Spleen (tissue), 11 donors: Measurements from ENCODE around the gene IFI27L1. TPM values are rescaled to one million over a fixed set of nuclear protein-coding genes. Genes with fewer than 3 reads are reported as not detected.

Experiments used
- DNase-seq: peaks from one replicate; pipeline ENCODE4 v3.0.0-alpha.2; 2020
- H3K27ac ChIP-seq, 8 donors: fragments of 200-600 bp; sonication (generic) in 7 of 8; 1 replicate in 4 of 8; 2 replicates in 4 of 8; pipeline versions ENCODE4 v1.5.0 to v1.8.0; 2016 to 2021; ENCODE audit warnings: inconsistent platforms in 4 of 8, mild to moderate bottlenecking in 4 of 8, moderate library complexity in 1 of 8
- H3K27me3 ChIP-seq, 7 donors: fragments of 200-600 bp; sonication (generic) in 6 of 7; replicated peaks in 1 of 7; 1 replicate in 4 of 7; 2 replicates in 3 of 7; pipeline versions ENCODE4 v1.5.0 to v1.8.0; 2016 to 2021; ENCODE audit warnings: inconsistent platforms in 3 of 7, mild to moderate bottlenecking in 1 of 7
- H3K36me3 ChIP-seq, 6 donors: fragments of 200-600 bp; sonication (generic) in 5 of 6; 1 replicate in 4 of 6; 2 replicates in 2 of 6; pipeline versions ENCODE4 v1.5.0 to v1.8.0; 2016 to 2021; ENCODE audit warnings: inconsistent platforms in 2 of 6
- H3K4me1 ChIP-seq, 6 donors: fragments of 200-600 bp; sonication (generic) in 5 of 6; 1 replicate in 3 of 6; 2 replicates in 3 of 6; pipeline versions ENCODE4 v1.5.0 to v1.8.0; 2016 to 2021; ENCODE audit warnings: inconsistent platforms in 3 of 6
- H3K4me3 ChIP-seq, 8 donors: fragments of 200-600 bp; sonication (generic) in 7 of 8; 1 replicate in 4 of 8; 2 replicates in 4 of 8; pipeline versions ENCODE4 v1.5.0 to v1.8.0; 2016 to 2021; ENCODE audit warnings: inconsistent platforms in 4 of 8, mild to moderate bottlenecking in 4 of 8, moderate library complexity in 2 of 8
- H3K9me3 ChIP-seq, 8 donors: fragments of 200-600 bp; sonication (generic) in 7 of 8; 1 replicate in 4 of 8; 2 replicates in 4 of 8; pipeline versions ENCODE4 v1.5.0 to v1.8.0; 2016 to 2021; ENCODE audit warnings: inconsistent platforms in 4 of 8
- CTCF ChIP-seq, 11 experiments: fragments of 200-600 bp in 7 of 11; fragments of 450-650 bp in 4 of 11; sonication (generic) in 4 of 11; IDR thresholded peaks in 8 of 11; conservative IDR thresholded peaks in 3 of 11; 1 replicate in 7 of 11; 2 replicates in 4 of 11; pipeline versions ENCODE4 v1.4.0 to v1.8.0; 2016 to 2021; ENCODE audit warnings: antibody characterized with exemption in 11 of 11, inconsistent platforms in 4 of 11, mild to moderate bottlenecking in 1 of 11
- POLR2A ChIP-seq, 3 donors: fragments of 450-650 bp; IDR thresholded peaks; one replicate each; pipeline ENCODE4 v1.5.1; 2017; ENCODE audit warnings: antibody characterized with exemption in 3 of 3, mild to moderate bottlenecking in 1 of 3
- POLR2AphosphoS5 ChIP-seq, 3 donors: sonication (generic); formaldehyde crosslinking; IDR thresholded peaks; one replicate each; pipeline ENCODE4 v1.5.1; 2017; ENCODE audit warnings: antibody characterized with exemption in 3 of 3
- WGBS, 5 donors: extraction: QIAGEN DNeasy Blood & Tissue Kit in 3 of 5; methylation state at CpG; one replicate each; pipeline versions ENCODE4 v1.1.5 to v1.1.7; 2013 to 2018; 5-methylcytosine and 5-hydroxymethylcytosine counted together
- intact Hi-C: fragments of 100-400 bp; cut with DNase I; formaldehyde crosslinking; loops from one replicate; pipeline ENCODE4 v1.15.0; 2023; ENCODE audit warnings: low total_unique reads
- polyA plus RNA-seq, 3 donors: library from polyadenylated mRNA; stranded (reverse); fragments of 200-250 nt; gene quantifications; one replicate each; pipeline ENCODE4 v1.2.1, GENCODE V29; 2013
- total RNA-seq, 7 donors: library from RNA; depleted of rRNA in 3 of 7; stranded (reverse); fragments of >200 nt in 3 of 7; fragmentation: NEBNext Ultra II Directional in 4 of 7; extraction: Animal tissue kit (Norgen Biotek cat#: 25700) in 4 of 7; gene quantifications; one replicate each; pipeline versions ENCODE4 v1.1.0 to v1.2.1, GENCODE V29; 2016 to 2021
- donor health status: healthy with polysubstance abuse.
- donor health status: DM: no; HTN: no; CAD: no; lungs with moderate emphysema.
- donor health status: DM: no; HTN: no; CAD: no.
- donor health status: Bipolar disorder and iron deficiency.
- donor health status: healthy.
- donor health status: DM: no; HTN: no; CAD: no.
- donor health status: DM: yes; HTN: yes; CAD: no.

IFI27L1 gene
- total and polyA plus RNA-seq, 10 donors = 4.4 to 18.8 (median 12.0) TPM

GRCh38 chr14:94044476-94045091, 36.5 kb upstream of the IFI27L1 start:
- Histone ChIP-seq H3K4me3 (no peak overlapping the region), H3K27ac (no peak overlapping the region), H3K9me3 (no peaks in the 10 kb centered on the region), H3K4me1 (peaks cover 0 to 64% (median 24%) of the 10 kb centered on the region in 6 donors), H3K36me3 (peaks cover 0 to 65% (median 50%) of the 10 kb centered on the region in 6 donors), H3K27me3 (no peaks in the 10 kb centered on the region)
- TF ChIP-seq POLR2AphosphoS5 (IDR thresholded peaks at IDR 0.05) = peak in 2 of 3 donors; percentile 23 to 65
- no peak for TF ChIP-seq POLR2A (IDR thresholded peaks at IDR 0.05)
- TF ChIP-seq CTCF (IDR thresholded peaks at IDR 0.05 in 8 of 11, conservative IDR thresholded peaks at IDR 0.05 in 3 of 11) = no peak
- intact Hi-C loops = no loop called here
- 92 to 97% (median 94%) methylated on average over 20 of the region's 20 CpGs for WGBS, 5 donors
- peak; percentile 69 for DNase-seq

GRCh38 chr14:94045101-94045500, 36.0 kb upstream of the IFI27L1 start:
- TF ChIP-seq POLR2A (IDR thresholded peaks at IDR 0.05) (no peak), CTCF (IDR thresholded peaks at IDR 0.05 in 8 of 11, conservative IDR thresholded peaks at IDR 0.05 in 3 of 11) (no peak), POLR2AphosphoS5 (IDR thresholded peaks at IDR 0.05) (no peak)
- Histone ChIP-seq H3K4me3 (no peak overlapping the region), H3K27me3 (no peaks in the 10 kb centered on the region), H3K9me3 (no peaks in the 10 kb centered on the region), H3K27ac (no peak overlapping the region), H3K4me1 (peaks cover 0 to 64% (median 24%) of the 10 kb centered on the region in 6 donors), H3K36me3 (peaks cover 3 to 70% (median 55%) of the 10 kb centered on the region in 6 donors)
- peak; percentile 49 for DNase-seq
- intact Hi-C loops = no loop called here
- WGBS, 5 donors = 91 to 97% (median 93%) methylated on average over 8 of the region's 8 CpGs

GRCh38 chr14:94045563-94046345, 35.4 kb upstream of the IFI27L1 start:
- peaks cover 6 to 76% (median 62%) of the 10 kb centered on the region in 6 donors for H3K36me3 ChIP-seq
- intact Hi-C loops = no loop called here
- TF ChIP-seq CTCF (IDR thresholded peaks at IDR 0.05 in 8 of 11, conservative IDR thresholded peaks at IDR 0.05 in 3 of 11) (no peak), POLR2AphosphoS5 (IDR thresholded peaks at IDR 0.05) (peak; percentile 31 to 47 (median 43)), POLR2A (IDR thresholded peaks at IDR 0.05) (no peak)

More at GRCh38 chr14:94045563-94046345, 35.4 kb upstream of the IFI27L1 start:
- Histone ChIP-seq H3K4me1 (peaks cover 0 to 62% (median 26%) of the 10 kb centered on the region in 6 donors), H3K4me3 (no peak overlapping the region), H3K27ac (peak overlapping the region in 3 of 8 donors; percentile 15 to 43 (median 31)), H3K27me3 (no peaks in the 10 kb centered on the region), H3K9me3 (no peaks in the 10 kb centered on the region)
- WGBS, 5 donors = 83 to 93% (median 86%) methylated on average over 19 of the region's 19 CpGs
- peak; percentile 68 for DNase-seq
